B cell (primary cell): ENCODE measurements around the gene DYRK4. TPM values are rescaled to one million over a fixed set of nuclear protein-coding genes. Genes with fewer than 3 reads are reported as not detected.

Experiments
- ATAC-seq: fragments of 200-7000 bp; cut with Tn5 transposase; one replicate; pipeline ENCODE4 v1.10.0; 2021; ENCODE audit warnings: low read depth, mild to moderate bottlenecking, moderate number of reproducible peaks, moderate library complexity
- CTCF ChIA-PET: fragments of 350-600 bp; sonication (Branson Sonifier 250); formaldehyde crosslinking; loops from one replicate; lab custom pipeline; 2021; ENCODE audit warnings: antibody characterized with exemption, inconsistent platforms; lab: Charles Lee
- POLR2A ChIA-PET: fragments of 350-600 bp; sonication (Branson Sonifier 250); formaldehyde crosslinking; loops from one replicate; lab custom pipeline; 2021; ENCODE audit warnings: antibody characterized with exemption; lab: Charles Lee
- DNase-seq: peaks from one replicate; pipeline ENCODE4 v3.0.0; 2013
- H2AFZ ChIP-seq: 2 replicates; pipeline ENCODE4 v1.6.1; 2012; ENCODE audit warnings: mild to moderate bottlenecking, low read depth, low read length; ENCODE audit not compliant: insufficient read depth, poor library complexity, severe bottlenecking
- H3K27ac ChIP-seq, 2 donors: 1 replicate in 1 of 2; 2 replicates in 1 of 2; pipeline ENCODE4 v1.5.1; 2012 to 2013; ENCODE audit warnings: low read length in 2 of 2, mild to moderate bottlenecking in 2 of 2, moderate library complexity in 1 of 2
- H3K27me3 ChIP-seq, 4 experiments: fragments of 200-600 bp in 1 of 4; sonication (generic) in 1 of 4; replicated peaks in 1 of 4; 1 replicate in 2 of 4; 2 replicates in 2 of 4; pipeline versions ENCODE4 v1.6.1 to v1.7.0; 2013 to 2016; ENCODE audit warnings: low read length in 3 of 4, mild to moderate bottlenecking in 2 of 4, mixed read lengths in 1 of 4, moderate library complexity in 1 of 4; ENCODE audit not compliant: insufficient read depth in 4 of 4, control insufficient read depth in 3 of 4; ENCODE audit errors: control extremely low read depth in 1 of 4
- H3K36me3 ChIP-seq, 2 experiments: replicated peaks in 1 of 2; 1 replicate in 1 of 2; 2 replicates in 1 of 2; pipeline versions ENCODE4 v1.6.1 to v1.7.1; 2013; ENCODE audit warnings: low read length in 1 of 2; ENCODE audit not compliant: insufficient read depth in 2 of 2, control insufficient read depth in 1 of 2; ENCODE audit errors: control extremely low read depth in 1 of 2, extremely low read depth in 1 of 2
- H3K4me1 ChIP-seq, 2 donors: fragments of 200-600 bp in 1 of 2; sonication (generic) in 1 of 2; 1 replicate in 1 of 2; 2 replicates in 1 of 2; pipeline versions ENCODE4 v1.5.1 to v1.6.1; 2013 to 2017; ENCODE audit warnings: low read length in 2 of 2; ENCODE audit not compliant: control insufficient read depth in 2 of 2, insufficient read depth in 2 of 2
- H3K4me2 ChIP-seq: replicated peaks from 2 replicates; pipeline ENCODE3; 2012; ENCODE audit warnings: mild to moderate bottlenecking, low read depth, low read length; ENCODE audit not compliant: poor library complexity, severe bottlenecking
- H3K4me3 ChIP-seq, 5 experiments: fragments of 200-600 bp in 1 of 5; sonication (generic) in 1 of 5; 1 replicate in 3 of 5; 2 replicates in 2 of 5; pipeline versions ENCODE4 v1.5.1 to v1.7.0; 2011 to 2016; ENCODE audit warnings: low read length in 4 of 5, mild to moderate bottlenecking in 4 of 5, low read depth in 2 of 5, control low read depth in 1 of 5, moderate library complexity in 1 of 5; ENCODE audit not compliant: insufficient read depth in 1 of 5; ENCODE audit errors: control extremely low read depth in 1 of 5, extremely low read depth in 1 of 5
- H3K79me2 ChIP-seq: fragments of 200-600 bp; sonication (generic); one replicate; pipeline ENCODE4 v1.6.0; 2016; ENCODE audit warnings: low read length; ENCODE audit not compliant: control insufficient read depth, insufficient read depth
- H3K9ac ChIP-seq: fragments of 200-600 bp; sonication (generic); 2 replicates; pipeline ENCODE4 v1.6.1; 2017; ENCODE audit warnings: mild to moderate bottlenecking, low read length, moderate library complexity
- H3K9me3 ChIP-seq, 3 donors: one replicate each; pipeline versions ENCODE4 v1.6.1 to v1.7.1; 2013; ENCODE audit warnings: low read length in 2 of 3; ENCODE audit not compliant: control insufficient read depth in 2 of 3, insufficient read depth in 1 of 3; ENCODE audit errors: control extremely low read depth in 1 of 3
- H4K20me1 ChIP-seq: 2 replicates; pipeline ENCODE4 v1.6.0; 2012; ENCODE audit warnings: mild to moderate bottlenecking, low read length; ENCODE audit not compliant: insufficient read depth, control insufficient read depth, poor library complexity, severe bottlenecking
- H3K27ac Mint-ChIP-seq: one replicate; pipeline ENCODE4 v1.8.0; 2021; ENCODE audit warnings: mixed read lengths
- H3K27me3 Mint-ChIP-seq: one replicate; pipeline ENCODE4 v1.8.0; 2021; ENCODE audit warnings: mixed read lengths
- H3K4me1 Mint-ChIP-seq: one replicate; pipeline ENCODE4 v1.8.0; 2021; ENCODE audit warnings: mixed read lengths
- H3K4me3 Mint-ChIP-seq: one replicate; pipeline ENCODE4 v1.8.0; 2021; ENCODE audit warnings: mixed read lengths
- H3K9me3 Mint-ChIP-seq: one replicate; pipeline ENCODE4 v1.8.0; 2022; ENCODE audit warnings: mixed read lengths; ENCODE audit not compliant: insufficient read depth
- CTCF ChIP-seq: fragments of 200-600 bp; IDR thresholded peaks from one replicate; pipeline ENCODE4 v1.8.0; 2022; ENCODE audit warnings: antibody characterized with exemption, mild to moderate bottlenecking
- EZH2 ChIP-seq: IDR thresholded peaks from 2 replicates; pipeline ENCODE4 v1.6.1; 2012; ENCODE audit warnings: borderline replicate concordance, low read depth, mild to moderate bottlenecking, moderate library complexity, low read length; ENCODE audit not compliant: insufficient read depth, poor library complexity, severe bottlenecking
- WGBS: methylation state at CpG from one replicate; pipeline ENCODE4 v1.1.5; 2013; ENCODE audit warnings: missing lambda C conversion rate; ENCODE audit not compliant: insufficient coverage; 5-methylcytosine and 5-hydroxymethylcytosine counted together
- intact Hi-C: fragments of 100-400 bp; cut with micrococcal nuclease; formaldehyde crosslinking; loops from one replicate; pipeline ENCODE4 v1.10.0; 2022
- polyA plus RNA-seq: library from polyadenylated mRNA; depleted of rRNA; stranded (reverse); fragments of >200 nt; gene quantifications from 2 replicates; pipeline ENCODE4 v1.2.3, GENCODE V29; 2012
- total RNA-seq, 2 donors: library from RNA; stranded (reverse); fragments of 120-200 nt in 1 of 2; gene quantifications; 1 replicate in 1 of 2; 2 replicates in 1 of 2; pipeline versions ENCODE4 v1.2.3 to v1.2.4, GENCODE V29; 2013 to 2022

Gene DYRK4
- total and polyA plus RNA-seq, 2 donors (not counting 1 experiment from before 2014, with no cell fraction given), result 41.3 to 63.3 TPM

GRCh38 chr12:4540638-4541037 lies 21.4 kb upstream of the DYRK4 start:
- Histone ChIP-seq H3K27me3 (no peaks in the 10 kb centered on the region), H3K9me3 (no peaks in the 10 kb centered on the region), H3K36me3 (no peaks in the 10 kb centered on the region), H2AFZ (no peak overlapping the region), H3K9ac (no peak overlapping the region), H3K4me2 (no peak overlapping the region), H3K27ac (no peak overlapping the region), H3K4me3 (no peak overlapping the region), H3K79me2 (peaks cover 41% of the 10 kb centered on the region), H3K4me1 (peaks cover 8 to 20% of the 10 kb centered on the region in 2 donors), H4K20me1 (no peaks in the 10 kb centered on the region)
- Mint-ChIP-seq H3K27ac (no peak overlapping the region), H3K27me3 (no peaks in the 10 kb centered on the region), H3K4me3 (no peak overlapping the region), H3K9me3 (no peaks in the 10 kb centered on the region), H3K4me1 (peaks cover 42% of the 10 kb centered on the region)
- DNase-seq (no peak), ATAC-seq (no peak)
- intact Hi-C loops, result no loop called here
- ChIA-PET POLR2A (interaction anchor here (0.7 kb wide), 1 partner anchor 264 kb away, joined by 3 read pairs; no protein-coding TSS in a partner anchor), CTCF (interaction anchor here (1.0 to 2.0 kb wide), 3 partner anchors 24 to 317 kb away, joined by 3 to 6 read pairs (median 5); no protein-coding TSS in a partner anchor)
- TF ChIP-seq CTCF (no peak), EZH2 (no peak)
- WGBS, result no CpG with 5 or more reads among the region's 2 CpGs

DNA sequence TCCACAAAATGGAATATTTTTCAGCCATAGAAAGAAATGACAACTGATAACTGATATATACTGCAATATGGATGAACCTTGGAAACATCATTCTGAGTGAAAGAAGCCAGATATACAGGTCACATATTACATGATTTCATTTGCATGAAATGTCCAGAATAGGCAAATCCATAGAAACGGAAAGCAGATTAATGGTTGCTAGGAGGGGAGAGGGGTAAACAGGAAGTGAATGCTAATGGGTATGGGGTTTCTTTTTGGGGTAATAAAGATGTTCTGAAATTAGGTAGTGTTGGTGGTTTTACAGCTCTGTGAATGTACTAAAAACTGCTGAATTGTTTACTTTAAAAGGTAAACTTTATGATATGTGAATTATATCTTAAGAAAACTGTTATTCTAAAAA lies 16.8 kb upstream of the DYRK4 start:
- Histone ChIP-seq H4K20me1 (no peaks in the 10 kb centered on the region), H3K36me3 (peaks cover 0 to 2% of the 10 kb centered on the region in 2 experiments)

More for the DNA sequence above, 16.8 kb upstream of the DYRK4 start:
- H3K27me3 Mint-ChIP-seq, result no peaks in the 10 kb centered on the region
- no peaks in the 10 kb centered on the region for H3K9me3 ChIP-seq
- H3K4me3 Mint-ChIP-seq, result no peak overlapping the region
- H3K27ac Mint-ChIP-seq, result peak overlapping the region; percentile 2
- DNase-seq (peak; percentile 15), ATAC-seq (no peak)
- H3K27ac ChIP-seq, result no peak overlapping the region
- ChIA-PET POLR2A (no interaction called here), CTCF (interaction anchor here (0.6 to 0.9 kb wide), 2 partner anchors 14 to 15 kb away, joined by 3 read pairs; no protein-coding TSS in a partner anchor)
- no CpG with 5 or more reads among the region's 1 CpG for WGBS
- no peak overlapping the region for H3K4me2 ChIP-seq
- no peak overlapping the region for H3K4me3 ChIP-seq
- H3K9me3 Mint-ChIP-seq, result no peaks in the 10 kb centered on the region
- TF ChIP-seq CTCF (no peak), EZH2 (no peak)
- no peak overlapping the region for H3K9ac ChIP-seq
- H3K4me1 Mint-ChIP-seq, result peaks cover 12% of the 10 kb centered on the region
- no peak overlapping the region for H2AFZ ChIP-seq
- intact Hi-C loops, result no loop called here
- H3K27me3 ChIP-seq, result no peaks in the 10 kb centered on the region
- H3K4me1 ChIP-seq, result no peaks in the 10 kb centered on the region
- peaks cover 1% of the 10 kb centered on the region for H3K79me2 ChIP-seq
